Adipose tissue (tissue), 3 donors: ENCODE results near the gene ALLC. TPM values are rescaled to one million over a fixed set of nuclear protein-coding genes. Genes with fewer than 3 reads are reported as not detected.

Experiments used
- H3K27ac ChIP-seq: one replicate; pipeline ENCODE4 v1.5.1; 2013; ENCODE audit warnings: low read depth, low read length
- WGBS, 3 donors: extraction: QIAGEN DNeasy Blood & Tissue Kit; methylation state at CpG; one replicate each; pipeline ENCODE4 v1.1.7; 2013; 5-methylcytosine and 5-hydroxymethylcytosine counted together
- polyA plus RNA-seq, 3 donors: library from polyadenylated mRNA; stranded (reverse); fragments of 200-250 nt; gene quantifications; one replicate each; pipeline ENCODE4 v1.2.3, GENCODE V29; 2013
- donor health status: healthy with polysubstance abuse.
- donor health status: Bipolar disorder and iron deficiency.
- donor health status: healthy.

ALLC gene
- polyA plus RNA-seq, 3 donors = 0.04 to 0.45 TPM; not detected in 1

DNA sequence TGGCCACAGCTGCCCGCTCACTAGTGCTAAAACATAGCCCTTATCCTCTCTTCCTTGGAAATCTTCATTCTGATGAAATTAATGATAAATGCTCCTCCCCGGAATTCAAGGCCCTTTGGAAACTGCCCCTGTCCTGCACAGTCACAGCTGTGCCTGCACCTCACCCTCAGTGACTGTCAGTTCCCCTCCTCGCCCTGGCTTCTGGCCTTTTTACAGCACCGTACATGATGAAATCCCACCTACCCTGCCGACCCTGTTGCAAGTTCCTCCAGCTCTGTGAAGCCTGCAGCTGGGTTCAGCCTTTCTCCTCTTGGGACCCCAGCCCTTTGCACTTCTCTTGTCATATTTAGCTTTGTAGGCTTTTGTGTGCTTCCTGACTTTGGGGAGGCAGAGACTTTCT, 93.8 kb downstream of the ALLC start:
- 24 to 50% (median 47%) methylated on average over 5 of the region's 5 CpGs for WGBS, 3 donors
- H3K27ac ChIP-seq = no peak overlapping the region

Other genes with a start within 250 kb of the ALLC start
- 100 to 1,000 TPM in 1 of 3 donors, 10 to 100 TPM in 2; 31.1 to 109 (median 61.1) TPM for gene ADI1, start 138.7 kb upstream of the ALLC start, polyA plus RNA-seq
- gene RNASEH1, start 99.9 kb upstream of the ALLC start, polyA plus RNA-seq = 10 to 100 TPM in 2 of 3 donors, 1 to 10 TPM in 1; 8.2 to 19.1 (median 16.7) TPM
- 1,000 to 10,000 TPM; 1,415 to 2,950 (median 1,968) TPM for gene RPS7, start 82.9 kb upstream of the ALLC start, polyA plus RNA-seq
- gene COLEC11, start 63.1 kb upstream of the ALLC start, polyA plus RNA-seq = 10 to 100 TPM in 1 of 3 donors, 1 to 10 TPM in 2; 7.9 to 19.6 (median 9.6) TPM
- not detected for gene DCDC2C, start 45.4 kb downstream of the ALLC start, polyA plus RNA-seq